Esophagus (tissue), 2 donors: ENCODE results near the gene MEOX1. TPM values are rescaled to one million over a fixed set of nuclear protein-coding genes. Genes with fewer than 3 reads are reported as not detected.

ENCODE experiments used
- H3K27ac ChIP-seq, 2 donors: one replicate each; pipeline ENCODE4 v1.5.1; 2013; ENCODE audit warnings: low read depth in 2 of 2, mild to moderate bottlenecking in 2 of 2, inconsistent platforms in 1 of 2, low read length in 1 of 2, moderate library complexity in 1 of 2
- H3K27me3 ChIP-seq, 2 donors: one replicate each; pipeline ENCODE4 v1.6.1; 2013; ENCODE audit warnings: low read length in 2 of 2, control low read depth in 1 of 2, mild to moderate bottlenecking in 1 of 2; ENCODE audit not compliant: insufficient read depth in 2 of 2, control insufficient read depth in 1 of 2
- H3K36me3 ChIP-seq, 2 donors: one replicate each; pipeline ENCODE4 v1.6.1; 2013; ENCODE audit warnings: low read length in 1 of 2; ENCODE audit not compliant: control insufficient read depth in 2 of 2, insufficient read depth in 2 of 2
- H3K4me1 ChIP-seq, 2 donors: one replicate each; pipeline ENCODE4 v1.6.1; 2013; ENCODE audit warnings: low read length in 1 of 2; ENCODE audit not compliant: control insufficient read depth in 2 of 2, insufficient read depth in 2 of 2
- H3K4me3 ChIP-seq, 2 donors: one replicate each; pipeline ENCODE4 v1.5.1; 2013; ENCODE audit warnings: low read length in 2 of 2, mild to moderate bottlenecking in 2 of 2, low read depth in 1 of 2, moderate library complexity in 1 of 2
- H3K9me3 ChIP-seq, 2 donors: one replicate each; pipeline ENCODE4 v1.6.1; 2013; ENCODE audit warnings: mild to moderate bottlenecking in 2 of 2, low read depth in 1 of 2, low read length in 1 of 2, moderate library complexity in 1 of 2; ENCODE audit not compliant: control insufficient read depth in 2 of 2, insufficient read depth in 1 of 2
- WGBS, 2 donors: extraction: QIAGEN DNeasy Blood & Tissue Kit; methylation state at CpG; one replicate each; pipeline ENCODE4 v1.1.7; 2013; 5-methylcytosine and 5-hydroxymethylcytosine counted together
- polyA plus RNA-seq, 2 donors: library from polyadenylated mRNA; stranded (reverse); fragments of 200-250 nt; gene quantifications; one replicate each; pipeline ENCODE4 v1.2.3, GENCODE V29; 2013
- donor health status: healthy with polysubstance abuse.
- donor health status: Bipolar disorder and iron deficiency.

The MEOX1 gene
- polyA plus RNA-seq, 2 donors = 1.8 to 2.7 TPM

DNA sequence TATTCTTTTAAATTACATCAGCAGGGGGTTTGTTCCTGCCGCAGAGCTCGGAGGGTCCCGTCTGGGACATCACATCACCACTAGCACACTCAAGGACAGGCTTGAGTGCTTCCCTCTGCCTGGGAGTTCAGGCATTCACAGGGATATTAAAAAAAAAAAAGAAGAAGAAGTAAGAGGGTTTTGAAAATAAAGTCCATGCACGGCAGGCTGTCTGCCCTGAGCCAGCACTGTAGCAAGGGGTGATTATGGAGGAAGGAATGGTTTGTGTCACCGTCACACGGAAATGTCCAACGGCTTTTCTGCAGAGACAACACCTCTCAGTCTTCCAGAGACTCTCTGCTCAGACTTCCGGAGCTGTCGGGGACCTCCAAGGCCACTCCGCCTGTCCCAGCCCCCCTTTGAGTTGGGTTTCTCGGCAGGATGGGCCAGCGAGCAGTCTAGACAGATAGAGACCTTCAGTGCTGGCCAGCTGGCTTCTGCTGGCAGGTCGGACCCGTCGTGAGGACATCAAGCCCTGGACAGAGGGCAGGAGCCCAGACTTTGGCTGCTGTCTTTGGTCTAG is 33.6 kb downstream of the MEOX1 start:
- no peaks in the 10 kb centered on the region for H3K27me3 ChIP-seq
- no peaks in the 10 kb centered on the region for H3K4me1 ChIP-seq

GRCh38 chr17:43627653-43628052 is 34.1 kb downstream of the MEOX1 start:
- no peaks in the 10 kb centered on the region for H3K9me3 ChIP-seq
- H3K4me3 ChIP-seq = no peak overlapping the region
- H3K4me1 ChIP-seq = no peaks in the 10 kb centered on the region
- H3K27ac ChIP-seq = no peak overlapping the region
- WGBS, 2 donors = 66 to 68% methylated on average over 5 of the region's 5 CpGs
- no peaks in the 10 kb centered on the region for H3K36me3 ChIP-seq
- H3K27me3 ChIP-seq = no peaks in the 10 kb centered on the region

More for the DNA sequence above, 33.6 kb downstream of the MEOX1 start:
- 52 to 64% methylated on average over 15 of the region's 15 CpGs for WGBS, 2 donors
- Histone ChIP-seq H3K9me3 (no peaks in the 10 kb centered on the region), H3K27ac (no peak overlapping the region), H3K36me3 (no peaks in the 10 kb centered on the region), H3K4me3 (no peak overlapping the region)

DNA sequence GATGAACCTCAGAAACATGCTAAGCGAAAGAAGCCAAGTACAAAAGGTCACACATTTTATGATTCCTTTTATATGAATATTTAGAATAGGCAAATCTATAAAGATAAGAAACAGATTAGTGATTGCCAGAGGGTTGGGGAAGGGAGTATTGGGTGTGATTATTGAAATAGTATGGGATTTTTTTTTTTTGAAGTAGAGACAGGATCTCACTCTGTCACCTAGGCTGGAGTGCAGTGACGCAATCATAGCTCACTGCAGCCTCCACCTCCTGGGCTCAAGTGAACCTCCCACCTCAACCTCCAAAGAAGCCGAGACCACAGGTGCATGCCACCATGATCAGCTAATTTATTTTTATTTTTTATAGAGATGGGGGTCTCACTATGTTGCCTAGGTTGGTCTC is 35.7 kb downstream of the MEOX1 start:
- 84 to 96% methylated on average over 3 of the region's 3 CpGs for WGBS, 2 donors
- no peak overlapping the region for H3K27ac ChIP-seq
- no peaks in the 10 kb centered on the region for H3K27me3 ChIP-seq
- no peaks in the 10 kb centered on the region for H3K4me1 ChIP-seq
- H3K4me3 ChIP-seq = no peak overlapping the region
- no peaks in the 10 kb centered on the region for H3K9me3 ChIP-seq
- no peaks in the 10 kb centered on the region for H3K36me3 ChIP-seq

- no peak overlapping the region for H3K4me3 ChIP-seq
- H3K36me3 ChIP-seq = no peaks in the 10 kb centered on the region
- no peaks in the 10 kb centered on the region for H3K4me1 ChIP-seq
- no peaks in the 10 kb centered on the region for H3K27me3 ChIP-seq
- no peaks in the 10 kb centered on the region for H3K9me3 ChIP-seq
- no peak overlapping the region for H3K27ac ChIP-seq
Observed at GRCh38 chr17:43625606-43626005, 36.1 kb downstream of the MEOX1 start.

- Histone ChIP-seq H3K9me3 (no peaks in the 10 kb centered on the region), H3K27ac (no peak overlapping the region), H3K4me3 (no peak overlapping the region), H3K27me3 (no peaks in the 10 kb centered on the region), H3K4me1 (peaks cover 0 to 1% of the 10 kb centered on the region in 2 donors), H3K36me3 (no peaks in the 10 kb centered on the region)
- WGBS, 2 donors = 22 to 24% methylated on average over 2 of the region's 2 CpGs
Observed at GRCh38 chr17:43620581-43620980, 41.1 kb downstream of the MEOX1 start.

DNA sequence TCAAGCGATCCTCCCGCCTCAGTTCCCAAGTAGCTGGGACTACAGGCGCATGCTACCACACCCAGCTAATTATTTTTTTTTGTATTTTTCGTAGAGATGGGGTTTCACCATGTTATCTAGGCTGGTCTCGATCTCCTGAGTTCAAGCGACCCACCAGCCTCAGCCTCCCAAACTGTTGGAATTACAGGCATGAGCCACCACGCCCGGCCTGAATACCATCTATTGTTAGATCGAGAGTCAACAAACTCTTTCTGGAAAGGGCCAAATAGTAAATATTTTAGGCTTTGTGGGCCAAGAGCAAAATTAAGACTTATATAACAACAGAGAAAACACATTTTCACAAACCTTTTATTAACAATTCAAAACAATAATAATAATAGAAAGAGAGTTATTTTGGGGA is 41.6 kb downstream of the MEOX1 start:
- Histone ChIP-seq H3K27ac (no peak overlapping the region), H3K36me3 (no peaks in the 10 kb centered on the region), H3K4me1 (peaks cover 0 to 4% of the 10 kb centered on the region in 2 donors), H3K27me3 (no peaks in the 10 kb centered on the region), H3K9me3 (no peaks in the 10 kb centered on the region), H3K4me3 (no peak overlapping the region)
- 76 to 83% methylated on average over 9 of the region's 9 CpGs for WGBS, 2 donors

DNA sequence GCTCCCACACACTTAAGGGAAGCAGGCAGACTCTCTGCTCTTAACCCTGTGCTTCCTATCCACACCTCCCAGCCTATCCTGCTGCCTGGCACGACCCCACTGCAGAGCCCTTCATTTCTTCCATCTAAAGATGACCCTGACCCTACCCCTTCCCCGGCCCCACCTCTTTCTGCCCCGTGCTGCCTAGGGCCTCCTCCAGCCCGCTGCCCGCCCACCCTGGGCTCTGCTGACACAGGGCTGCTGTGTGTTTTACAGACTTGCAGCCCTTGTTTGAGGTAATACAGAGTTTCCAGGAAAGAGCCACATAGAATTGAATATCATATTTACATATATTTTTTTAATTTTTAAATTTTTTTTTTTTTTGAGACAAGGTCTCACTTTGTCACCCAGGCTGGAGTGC is 42.0 kb downstream of the MEOX1 start:
- Histone ChIP-seq H3K36me3 (no peaks in the 10 kb centered on the region), H3K27ac (no peak overlapping the region), H3K9me3 (no peaks in the 10 kb centered on the region), H3K27me3 (no peaks in the 10 kb centered on the region), H3K4me3 (no peak overlapping the region), H3K4me1 (peaks cover 2 to 8% of the 10 kb centered on the region in 2 donors)
- WGBS, 2 donors = 80 to 81% methylated on average over 5 of the region's 5 CpGs

- Histone ChIP-seq H3K4me1 (peaks cover 3 to 11% of the 10 kb centered on the region in 2 donors), H3K27me3 (no peaks in the 10 kb centered on the region), H3K27ac (no peak overlapping the region), H3K9me3 (no peaks in the 10 kb centered on the region), H3K36me3 (no peaks in the 10 kb centered on the region), H3K4me3 (no peak overlapping the region)
- WGBS, 2 donors = 87 to 89% methylated on average over 8 of the region's 8 CpGs
Observed at GRCh38 chr17:43618276-43618675, 43.4 kb downstream of the MEOX1 start.

DNA sequence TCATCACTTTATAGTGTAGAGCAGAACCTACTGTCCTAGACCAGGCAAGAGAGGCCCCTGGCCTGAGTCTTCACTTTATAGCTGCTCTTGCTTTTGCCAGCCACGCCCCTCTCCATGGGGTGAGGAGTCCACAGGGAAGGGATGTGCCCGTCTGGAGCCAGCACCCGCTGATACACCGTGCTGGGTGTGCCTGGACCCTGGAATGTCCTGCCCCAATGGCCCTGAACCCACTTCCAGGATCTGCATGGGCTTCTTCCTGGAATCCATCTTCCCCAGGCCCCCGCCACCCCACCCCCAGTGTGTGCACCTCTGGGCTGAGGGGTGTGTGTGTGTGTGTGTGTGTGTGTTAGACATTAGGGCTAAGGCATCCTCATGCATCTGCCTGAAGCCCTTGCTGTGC is 44.9 kb downstream of the MEOX1 start:
- H3K4me1 ChIP-seq = peaks cover 3 to 11% of the 10 kb centered on the region in 2 donors
- no peaks in the 10 kb centered on the region for H3K9me3 ChIP-seq
- H3K4me3 ChIP-seq = no peak overlapping the region
- WGBS, 2 donors = 63 to 71% methylated on average over 5 of the region's 5 CpGs
- no peaks in the 10 kb centered on the region for H3K36me3 ChIP-seq
- no peaks in the 10 kb centered on the region for H3K27me3 ChIP-seq
- H3K27ac ChIP-seq = no peak overlapping the region

GRCh38 chr17:43616421-43616820 is 45.3 kb downstream of the MEOX1 start:
- Histone ChIP-seq H3K36me3 (no peaks in the 10 kb centered on the region), H3K4me1 (peaks cover 3 to 11% of the 10 kb centered on the region in 2 donors), H3K27me3 (no peaks in the 10 kb centered on the region), H3K9me3 (peaks cover 0 to 4% of the 10 kb centered on the region in 2 donors), H3K4me3 (no peak overlapping the region), H3K27ac (no peak overlapping the region)
- 72 to 74% methylated on average over 2 of the region's 2 CpGs for WGBS, 2 donors
